ENCODE data around the gene HIRA. TPM values are rescaled to one million over a fixed set of nuclear protein-coding genes. Genes with fewer than 3 reads are reported as not detected.
"Not testable (repeated sequence)": the region's sequence is repeated elsewhere in the genome, so short reads cannot be mapped to it uniquely, and the experiment has no call there.

Gene HIRA
- polyA plus RNA-seq, 1 experiment, result 17.1 TPM

GRCh38 chr22:19374410-19374809, 57.1 kb downstream of the HIRA start:
- Histone ChIP-seq H3K4me3 (ENCODE audit: low read depth, low read length) (no peak overlapping the region), H3K27ac (ENCODE audit: low read depth, low read length) (no peak overlapping the region), H3K9me3 (ENCODE audit: control insufficient read depth, insufficient read depth, low read length) (no peaks in the 10 kb centered on the region), H3K27me3 (ENCODE audit: control insufficient read depth, insufficient read depth, low read length) (no peaks in the 10 kb centered on the region)
- no peak for TF ChIP-seq CTCF (IDR thresholded peaks at IDR 0.05; ENCODE audit: low read depth, low read length)
- ChIA-PET CTCF (no interaction called here), POLR2A (no interaction called here)
- DNase-seq (ENCODE audit: low read depth, low spot score), result no peak

- H3K4me3 ChIP-seq (ENCODE audit: low read depth, low read length), result no peak overlapping the region
Observed at GRCh38 chr22:19373450-19373849, 58.1 kb downstream of the HIRA start.

DNA sequence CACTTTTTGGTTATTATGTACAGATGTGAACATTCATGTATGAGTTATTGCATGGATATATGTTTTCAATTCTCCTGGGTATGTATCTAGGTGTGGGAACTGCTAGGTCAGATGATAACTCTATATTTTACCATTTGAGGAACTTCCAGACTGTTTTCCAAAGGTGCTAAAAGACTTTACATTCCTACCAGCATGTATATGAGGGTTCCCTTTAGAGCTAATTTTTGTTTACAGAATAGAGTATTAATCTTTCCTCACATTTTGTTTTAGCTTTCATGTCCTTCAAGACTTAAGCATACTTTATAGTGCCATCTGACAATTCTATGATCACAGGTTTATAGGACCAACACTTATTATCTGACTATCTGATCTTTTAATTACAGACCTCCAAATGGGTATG, 59.6 kb downstream of the HIRA start:
- no peak for DNase-seq (ENCODE audit: low read depth, low spot score)
- H3K9me3 ChIP-seq (ENCODE audit: control insufficient read depth, insufficient read depth, low read length), result no peaks in the 10 kb centered on the region
- ChIA-PET CTCF (no interaction called here), POLR2A (no interaction called here)
- TF ChIP-seq CTCF (IDR thresholded peaks at IDR 0.05; ENCODE audit: low read depth, low read length), result no peak
- H3K4me3 ChIP-seq (ENCODE audit: low read depth, low read length), result no peak overlapping the region
- H3K27ac ChIP-seq (ENCODE audit: low read depth, low read length), result no peak overlapping the region
- no peaks in the 10 kb centered on the region for H3K27me3 ChIP-seq (ENCODE audit: control insufficient read depth, insufficient read depth, low read length)

More at GRCh38 chr22:19373450-19373849, 58.1 kb downstream of the HIRA start:
- Histone ChIP-seq H3K27ac (ENCODE audit: low read depth, low read length) (no peak overlapping the region), H3K27me3 (ENCODE audit: control insufficient read depth, insufficient read depth, low read length) (no peaks in the 10 kb centered on the region), H3K9me3 (ENCODE audit: control insufficient read depth, insufficient read depth, low read length) (no peaks in the 10 kb centered on the region)
- no peak for DNase-seq (ENCODE audit: low read depth, low spot score)
- ChIA-PET CTCF (no interaction called here), POLR2A (no interaction called here)
- no peak for TF ChIP-seq CTCF (IDR thresholded peaks at IDR 0.05; ENCODE audit: low read depth, low read length)

GRCh38 chr22:19368876-19369275, 62.7 kb downstream of the HIRA start:
- POLR2A ChIA-PET, result no interaction called here
- TF ChIP-seq CTCF (IDR thresholded peaks at IDR 0.05; ENCODE audit: low read depth, low read length), result no peak
- H3K27me3 ChIP-seq (ENCODE audit: control insufficient read depth, insufficient read depth, low read length), result no peaks in the 10 kb centered on the region
- no peaks in the 10 kb centered on the region for H3K9me3 ChIP-seq (ENCODE audit: control insufficient read depth, insufficient read depth, low read length)
- CTCF ChIA-PET, result no interaction called here
- H3K27ac ChIP-seq (ENCODE audit: low read depth, low read length), result no peak overlapping the region
- no peak for DNase-seq (ENCODE audit: low read depth, low spot score)
- H3K4me3 ChIP-seq (ENCODE audit: low read depth, low read length), result no peak overlapping the region

- Histone ChIP-seq H3K27ac (ENCODE audit: low read depth, low read length) (no peak overlapping the region), H3K9me3 (ENCODE audit: control insufficient read depth, insufficient read depth, low read length) (no peaks in the 10 kb centered on the region), H3K27me3 (ENCODE audit: control insufficient read depth, insufficient read depth, low read length) (no peaks in the 10 kb centered on the region), H3K4me3 (ENCODE audit: low read depth, low read length) (no peak overlapping the region)
- POLR2A ChIA-PET, result no interaction called here
- TF ChIP-seq CTCF (IDR thresholded peaks at IDR 0.05; ENCODE audit: low read depth, low read length), result no peak
- no peak for DNase-seq (ENCODE audit: low read depth, low spot score)
- CTCF ChIA-PET, result no interaction called here
Observed at GRCh38 chr22:19367763-19368367, 63.7 kb downstream of the HIRA start.

- CTCF ChIA-PET; H3K4me3 ChIP-seq (ENCODE audit: low read depth, low read length); H3K27me3 ChIP-seq (ENCODE audit: control insufficient read depth, insufficient read depth, low read length); DNase-seq (ENCODE audit: low read depth, low spot score); POLR2A ChIA-PET; H3K27ac ChIP-seq (ENCODE audit: low read depth, low read length); H3K9me3 ChIP-seq (ENCODE audit: control insufficient read depth, insufficient read depth, low read length): not testable (repeated sequence)
Observed at GRCh38 chr22:19363541-19363940, 68.0 kb downstream of the HIRA start.
